Measurements from ENCODE around the gene GPS1. TPM values are rescaled to one million over a fixed set of nuclear protein-coding genes. Genes with fewer than 3 reads are reported as not detected.
A peak's percentile ranks its signal among the peaks of the same experiment; 100 is the strongest.

GPS1 gene
- total and polyA plus RNA-seq, 9 of the 15 experiments (the other 6 are each of a cell fraction or from before 2014, with no cell fraction given), result 3.1 to 167 (median 69.9) TPM

DNA sequence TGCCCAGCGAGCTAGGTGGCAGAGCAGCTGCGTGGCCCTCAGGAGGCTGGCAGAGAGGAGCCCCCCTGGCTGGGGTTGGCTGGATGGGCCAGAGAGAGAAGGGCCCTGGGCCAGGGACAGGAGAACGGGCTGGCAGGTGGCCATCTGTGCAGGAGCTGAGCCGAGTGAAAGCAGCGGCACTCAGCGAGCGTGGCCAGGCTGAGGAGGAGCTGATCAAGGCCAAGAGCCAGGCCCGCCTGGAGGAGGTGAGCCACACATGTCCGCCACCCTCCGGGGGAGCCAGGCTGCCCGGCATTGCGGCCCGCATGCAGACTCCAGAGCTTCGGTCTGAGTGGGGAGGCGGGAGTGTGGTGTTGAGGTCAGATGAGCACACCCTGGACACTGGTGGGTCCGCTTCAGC is 22.3 kb upstream of the GPS1 start:
- peaks cover 16% of the 10 kb centered on the region; the same call in 1 of the 3 replicates for H3K36me3 ChIP-seq (ENCODE audit: control insufficient read depth, insufficient read depth, low read length)
- FAIRE-seq (no peak), ATAC-seq (no peak), DNase-seq (ENCODE audit: extremely low read depth in 1 of 4, low spot score in 3 of 4) (no peak)
- CTCF ChIA-PET (ENCODE audit: low intra/inter-chr PET ratio), result interaction anchor here (2.4 kb wide), 1 partner anchor 124 kb away, joined by 27 read pairs; no protein-coding TSS in a partner anchor
- POLR2A ChIA-PET, result interaction anchor here (0.6 to 2.0 kb wide), 2 partner anchors 8 to 113 kb away, joined by 3 to 6 read pairs; partner anchors contain the start of gene DCXR
- in situ Hi-C loops (cut with MboI) (no loop called here), intact Hi-C loops (cut with micrococcal nuclease) (no loop called here)
- H3K4me1 ChIP-seq (replicated peaks in 1 of 2; ENCODE audit: control insufficient read depth in 2 of 2, insufficient read depth in 2 of 2, low read length in 2 of 2), result peaks cover 8 to 89% of the 10 kb centered on the region in 2 experiments
- H3K9ac ChIP-seq (ENCODE audit: insufficient read depth in 1 of 2, low read depth in 2 of 2, low read length in 2 of 2), result peak overlapping the region in 1 of 2 experiments; percentile 55; a peak in 2 of 4 replicates
- no peak overlapping the region for H3K4me3 ChIP-seq
- BruUV-seq (replicated peaks), result no TSS peak
- peaks cover 19% of the 10 kb centered on the region for H3K79me2 ChIP-seq (ENCODE audit: control insufficient read depth, insufficient read depth, low read length)
- H4K20me1 ChIP-seq (replicated peaks; ENCODE audit: control insufficient read depth, insufficient read depth, low read length), result no peaks in the 10 kb centered on the region
- no peak overlapping the region for H3K4me2 ChIP-seq (ENCODE audit: insufficient read depth, low read length)
- H3K27ac ChIP-seq (ENCODE audit: extremely low read depth, low read depth, low read length), result no peak overlapping the region
- no peaks in the 10 kb centered on the region for H3K27me3 ChIP-seq (ENCODE audit: control insufficient read depth in 2 of 2, insufficient read depth in 2 of 2, low read length in 2 of 2)
- no peaks in the 10 kb centered on the region for H3K9me3 ChIP-seq (replicated peaks; ENCODE audit: control insufficient read depth, insufficient read depth, low read depth, low read length)
- no peak overlapping the region for H2AFZ ChIP-seq (ENCODE audit: low read depth, low read length)
- TF ChIP-seq POLR2G (IDR thresholded peaks at IDR 0.05; ENCODE audit: low read depth, low read length), result 0 out of 2 replicates have a peak, but pooled peaks have one; percentile 25
- TF ChIP-seq RBM14 (IDR thresholded peaks at IDR 0.05; ENCODE audit: borderline replicate concordance, insufficient read depth, low read depth, low read length), result 0 out of 2 replicates have a peak, but pooled peaks have one; percentile 49
- TF ChIP-seq, protein P1, sequence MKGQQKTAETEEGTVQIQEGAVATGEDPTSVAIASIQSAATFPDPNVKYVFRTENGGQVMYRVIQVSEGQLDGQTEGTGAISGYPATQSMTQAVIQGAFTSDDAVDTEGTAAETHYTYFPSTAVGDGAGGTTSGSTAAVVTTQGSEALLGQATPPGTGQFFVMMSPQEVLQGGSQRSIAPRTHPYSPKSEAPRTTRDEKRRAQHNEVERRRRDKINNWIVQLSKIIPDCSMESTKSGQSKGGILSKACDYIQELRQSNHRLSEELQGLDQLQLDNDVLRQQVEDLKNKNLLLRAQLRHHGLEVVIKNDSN (CRISPR knock-in tag; IDR thresholded peaks at IDR 0.05), result peak; percentile 30; the same call in 1 of the 2 replicates
- TF ChIP-seq SUPT5H (IDR thresholded peaks at IDR 0.05), result no peak
- WGBS (ENCODE audit: insufficient coverage, low coverage, missing lambda C conversion rate), result 90% methylated on average over 16 of the region's 16 CpGs
- H3K9me1 ChIP-seq (ENCODE audit: control insufficient read depth, insufficient read depth, low read length), result no peaks in the 10 kb centered on the region

Data from K562 (cell line).